SK-N-MC (cell line): ENCODE data around the gene DNASE1L1.
A peak's percentile ranks its signal among the peaks of the same experiment; 100 is the strongest.

Experiments
- DNase-seq: peaks from one replicate; pipeline ENCODE4 v3.0.0-alpha.2; 2011; ENCODE audit warnings: low read depth, low spot score
- H3K27ac ChIP-seq: fragments of 200-600 bp; sonication (generic); 2 replicates; pipeline ENCODE4 v1.5.1; 2016; ENCODE audit warnings: mixed run types
- H3K36me3 ChIP-seq: fragments of 200-600 bp; sonication (generic); 2 replicates; pipeline ENCODE4 v1.6.1; 2017; ENCODE audit warnings: antibody characterized with exemption, low read length, mixed read lengths; ENCODE audit not compliant: insufficient read depth
- H3K4me3 ChIP-seq: fragments of 200-600 bp; sonication (generic); 2 replicates; pipeline ENCODE4 v1.5.1; 2016
- H3K9ac ChIP-seq: fragments of 200-600 bp; sonication (generic); 2 replicates; pipeline ENCODE4 v1.8.0; 2017; ENCODE audit warnings: mixed run types, mixed read lengths; ENCODE audit not compliant: insufficient read length
- H3K9me3 ChIP-seq: fragments of 200-600 bp; sonication (generic); 2 replicates; pipeline ENCODE4 v1.6.1; 2017; ENCODE audit warnings: low read depth, mild to moderate bottlenecking, antibody characterized with exemption, low read length, moderate library complexity, mixed read lengths
- EZH2 ChIP-seq: fragments of 200-600 bp; sonication (generic); IDR thresholded peaks from one replicate; pipeline ENCODE4 v1.6.1; 2017; ENCODE audit warnings: antibody characterized with exemption
- FOXP2 ChIP-seq: optimal IDR thresholded peaks from 2 replicates; pipeline ENCODE3; 2011; ENCODE audit warnings: mild to moderate bottlenecking, moderate library complexity; ENCODE audit not compliant: insufficient read depth; ENCODE audit errors: extremely low read length, control extremely low read depth
- POLR2AphosphoS5 ChIP-seq: IDR thresholded peaks from 2 replicates; pipeline ENCODE4 v1.6.1; 2012; ENCODE audit warnings: mild to moderate bottlenecking, low read depth, low read length, borderline replicate concordance

Gene DNASE1L1

DNA sequence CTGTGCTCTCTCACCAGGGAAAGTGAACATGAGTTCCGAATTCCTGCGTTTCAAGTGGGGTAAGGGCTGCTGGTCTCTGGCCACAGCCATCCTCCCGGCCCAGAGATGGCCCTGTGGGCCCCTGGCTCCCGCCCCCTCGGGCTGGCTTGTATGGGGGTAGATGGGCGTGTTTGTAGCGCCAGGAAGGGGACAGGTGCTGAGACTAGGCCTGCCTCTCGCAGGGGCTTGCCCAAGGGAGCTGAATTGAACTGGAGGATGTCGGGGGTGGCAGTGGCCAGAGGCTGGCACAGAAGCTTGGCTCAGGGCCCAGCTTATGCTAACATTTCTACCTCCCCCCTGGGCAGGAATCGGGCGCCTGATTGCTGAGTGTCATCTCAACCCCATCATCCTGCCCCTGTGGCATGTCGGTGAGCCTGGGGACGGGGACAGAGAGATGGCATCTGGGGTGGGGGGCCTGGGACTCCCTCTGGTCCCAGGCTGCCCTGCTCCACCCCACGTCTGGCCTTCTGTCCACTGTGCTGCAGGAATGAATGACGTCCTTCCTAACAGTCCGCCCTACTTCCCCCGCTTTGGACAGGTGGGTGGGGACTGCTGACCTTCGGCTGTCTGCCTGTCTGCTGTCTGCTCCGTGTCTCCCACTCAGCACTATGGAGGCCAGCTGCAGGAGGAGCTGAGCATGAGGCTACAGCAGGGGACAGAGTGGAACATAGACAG is 10.8 kb upstream of the DNASE1L1 start:
- Histone ChIP-seq H3K9me3 (no peaks in the 10 kb centered on the region), H3K36me3 (no peaks in the 10 kb centered on the region), H3K9ac (no peak overlapping the region), H3K27ac (no peak overlapping the region), H3K4me3 (no peak overlapping the region)
- TF ChIP-seq POLR2AphosphoS5 (no peak), EZH2 (no peak), FOXP2 (no peak)
- no peak for DNase-seq

DNA sequence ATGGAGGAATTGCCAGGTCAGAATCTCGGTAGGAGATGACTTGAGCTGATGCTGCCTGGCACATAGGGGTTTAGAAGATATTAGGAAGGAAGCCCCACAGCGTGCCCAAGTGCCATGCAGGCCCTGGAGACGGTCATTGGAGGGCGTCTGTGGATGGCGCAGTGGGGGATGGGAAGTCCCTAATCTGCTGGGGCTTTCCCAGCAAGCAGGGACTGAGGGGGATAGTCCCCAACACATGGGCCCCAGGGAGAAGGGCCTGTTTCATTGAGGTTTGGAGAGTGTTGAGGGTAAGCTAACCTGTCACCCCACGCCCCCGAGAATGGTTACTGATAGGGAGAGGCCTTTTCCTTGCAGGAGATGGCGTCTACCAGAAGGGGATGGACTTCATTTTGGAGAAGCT is 10.1 kb upstream of the DNASE1L1 start:
- Histone ChIP-seq H3K4me3 (no peak overlapping the region), H3K27ac (no peak overlapping the region), H3K9ac (no peak overlapping the region), H3K9me3 (no peaks in the 10 kb centered on the region), H3K36me3 (no peaks in the 10 kb centered on the region)
- TF ChIP-seq FOXP2 (no peak), POLR2AphosphoS5 (no peak), EZH2 (no peak)
- no peak for DNase-seq

DNA sequence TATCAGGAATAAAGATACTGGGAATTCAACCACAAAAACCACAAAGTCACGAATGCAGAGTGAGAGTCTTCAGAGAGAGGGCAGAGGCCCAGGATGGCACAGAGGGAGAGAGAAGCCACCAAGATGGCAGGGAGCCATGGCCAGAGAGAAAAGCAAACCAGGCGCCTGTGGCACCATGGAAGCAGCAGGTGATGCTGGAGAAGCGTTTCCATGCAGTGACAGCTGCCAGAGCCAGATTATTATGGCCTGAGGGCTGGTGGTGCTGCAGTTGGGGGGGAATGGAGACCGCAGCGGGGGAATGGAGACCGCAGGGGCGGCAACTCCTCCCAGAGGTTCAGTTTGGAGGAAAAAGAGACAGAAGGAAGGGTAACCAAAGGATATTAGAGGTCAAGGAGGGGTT is 8.1 kb upstream of the DNASE1L1 start:
- no peak for DNase-seq
- Histone ChIP-seq H3K27ac (0 out of 2 replicates have a peak overlapping the region, but pooled peaks have one; percentile 25), H3K4me3 (no peak overlapping the region), H3K9me3 (no peaks in the 10 kb centered on the region), H3K9ac (no peak overlapping the region), H3K36me3 (no peaks in the 10 kb centered on the region)
- TF ChIP-seq POLR2AphosphoS5: no peak
- TF ChIP-seq EZH2: no peak
- TF ChIP-seq FOXP2: no peak

DNA sequence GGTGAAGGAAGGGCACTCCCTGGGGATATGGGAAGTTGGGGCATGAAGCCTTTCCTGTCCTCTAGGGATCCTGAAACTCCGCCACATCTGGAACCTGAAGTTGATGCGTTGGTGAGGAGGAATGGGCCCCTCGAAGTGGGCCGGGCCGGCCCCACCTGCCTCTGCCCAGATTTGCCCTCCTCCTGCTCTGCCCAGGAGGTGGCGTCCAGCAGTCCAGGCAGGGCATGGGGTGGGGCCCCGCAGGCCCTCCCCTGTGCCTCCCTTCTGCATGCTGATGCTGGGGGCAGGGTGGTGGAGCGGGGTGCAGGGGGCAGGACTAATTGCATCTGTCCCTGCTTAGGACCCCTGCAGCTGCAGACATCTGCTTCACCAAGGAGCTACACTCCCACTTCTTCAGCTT is 4.1 kb upstream of the DNASE1L1 start:
- Histone ChIP-seq H3K36me3 (no peaks in the 10 kb centered on the region), H3K4me3 (no peak overlapping the region), H3K9me3 (no peaks in the 10 kb centered on the region), H3K9ac (no peak overlapping the region), H3K27ac (no peak overlapping the region)
- TF ChIP-seq EZH2 (no peak), FOXP2 (no peak)
- no peak for DNase-seq

DNA sequence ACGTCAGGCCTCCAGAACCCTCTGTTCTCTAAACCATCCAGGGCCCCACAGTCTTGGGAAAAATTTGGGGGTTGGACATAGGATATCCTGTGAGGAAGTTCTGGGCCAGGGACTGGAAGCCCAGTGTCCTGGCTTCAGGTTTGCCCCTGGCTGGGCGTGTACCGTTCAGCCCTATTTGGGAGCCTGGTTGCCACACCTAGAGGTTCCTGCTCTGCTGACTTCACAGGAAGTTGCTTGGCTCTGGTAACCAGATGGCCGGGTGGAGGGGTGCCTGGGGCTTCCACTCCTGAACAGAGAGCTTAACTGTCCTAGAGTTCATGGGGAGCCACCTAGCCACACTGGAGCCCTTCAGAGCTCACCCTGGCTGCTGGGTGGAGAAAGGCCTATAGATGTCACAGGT is 3.4 kb upstream of the DNASE1L1 start:
- H3K9me3 ChIP-seq: no peaks in the 10 kb centered on the region

DNA sequence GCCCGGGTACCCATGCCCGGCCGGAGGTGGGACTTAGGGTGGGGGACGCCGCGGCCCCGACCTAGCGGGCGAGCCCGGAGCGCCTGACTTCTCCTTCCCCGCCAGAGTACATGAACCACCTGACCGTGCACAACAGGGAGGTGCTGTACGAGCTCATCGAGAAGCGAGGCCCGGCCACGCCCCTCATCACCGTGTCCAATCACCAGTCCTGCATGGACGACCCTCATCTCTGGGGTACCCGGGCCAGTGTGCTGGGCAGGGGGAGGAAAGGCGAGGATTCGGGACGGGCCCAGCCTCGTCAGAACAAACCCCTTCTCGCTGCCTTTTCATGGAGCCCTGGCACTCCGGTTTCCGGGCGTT is 2.9 kb upstream of the DNASE1L1 start:
- H3K36me3 ChIP-seq: no peaks in the 10 kb centered on the region

More for the DNA sequence above, 3.4 kb upstream of the DNASE1L1 start:
- TF ChIP-seq POLR2AphosphoS5 (no peak), FOXP2 (no peak), EZH2 (no peak)
- Histone ChIP-seq H3K27ac (no peak overlapping the region), H3K9ac (no peak overlapping the region), H3K4me3 (peak overlapping the region; percentile 80), H3K36me3 (no peaks in the 10 kb centered on the region)
- DNase-seq: no peak

DNA sequence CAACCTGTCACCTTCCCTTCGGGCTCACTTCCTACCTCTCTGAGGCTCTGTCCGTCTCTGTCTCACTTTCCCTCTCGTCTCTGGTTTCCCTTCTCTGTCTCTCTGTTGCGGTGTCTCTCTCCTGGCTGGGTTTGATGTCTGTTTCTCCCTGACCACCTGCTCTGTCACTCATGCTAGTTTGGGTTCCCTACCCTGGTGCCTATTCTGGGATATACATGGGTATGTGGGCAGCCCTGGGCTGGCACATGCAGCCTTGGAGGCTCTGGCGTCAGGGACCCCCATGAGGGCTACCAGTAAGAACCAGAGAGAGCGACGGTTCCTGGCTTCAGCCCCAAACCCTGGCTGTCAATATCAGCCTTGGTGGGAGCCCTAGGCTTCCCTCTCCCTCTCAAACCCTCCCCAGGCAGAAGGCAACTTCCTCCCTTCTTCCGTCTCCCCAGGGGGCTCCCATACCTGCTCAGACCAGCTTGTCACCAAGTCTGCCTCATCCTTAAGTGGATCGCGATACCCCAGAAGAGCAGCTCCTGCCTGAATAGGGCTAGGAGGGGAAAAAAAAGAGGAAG is 314 bp downstream of the DNASE1L1 start:
- Histone ChIP-seq H3K9me3 (no peaks in the 10 kb centered on the region), H3K9ac (no peak overlapping the region)

More for the DNA sequence above, 2.9 kb upstream of the DNASE1L1 start:
- peak overlapping the region; percentile 80 for H3K4me3 ChIP-seq
- no peak for DNase-seq
- no peaks in the 10 kb centered on the region for H3K9me3 ChIP-seq
- peak overlapping the region; percentile 76 for H3K9ac ChIP-seq
- H3K27ac ChIP-seq: no peak overlapping the region
- TF ChIP-seq FOXP2 (no peak), POLR2AphosphoS5 (no peak; the same call in 1 of the 2 replicates), EZH2 (no peak)

DNA sequence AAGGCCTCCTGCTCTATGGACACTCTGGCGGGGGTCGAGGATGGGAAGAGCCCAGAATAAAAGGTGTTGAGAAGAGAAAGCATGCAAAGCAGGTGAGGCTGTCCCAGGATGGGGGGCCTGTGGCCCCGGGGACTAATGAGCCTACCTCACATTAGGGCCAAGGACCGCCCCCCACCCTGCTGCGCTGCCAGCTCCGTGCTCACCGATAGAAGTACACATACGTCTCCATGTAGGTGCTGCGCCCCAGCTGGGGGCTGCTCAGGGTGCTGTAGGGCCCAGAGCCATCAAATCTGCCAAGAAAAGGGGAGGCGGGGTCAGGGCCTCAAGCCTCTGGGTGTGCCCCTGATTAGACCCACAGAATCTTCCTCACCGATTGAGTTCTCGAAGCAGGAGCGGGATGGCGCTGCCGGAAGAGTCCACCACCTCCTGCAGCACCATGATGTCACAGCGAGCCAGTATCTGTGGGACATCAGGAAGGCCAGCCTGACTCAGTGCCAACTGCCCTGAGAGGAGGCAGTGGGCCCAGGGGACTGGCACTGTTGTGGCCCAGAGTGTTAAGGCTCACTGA is 4.3 kb downstream of the DNASE1L1 start:
- H3K36me3 ChIP-seq: peaks cover 14% of the 10 kb centered on the region
- H3K9ac ChIP-seq: no peak overlapping the region
- no peak overlapping the region for H3K27ac ChIP-seq
- H3K9me3 ChIP-seq: no peaks in the 10 kb centered on the region
- no peak for DNase-seq
- TF ChIP-seq POLR2AphosphoS5 (no peak), FOXP2 (no peak), EZH2 (no peak)
- H3K4me3 ChIP-seq: no peak overlapping the region

More for the DNA sequence above, 314 bp downstream of the DNASE1L1 start:
- no peaks in the 10 kb centered on the region for H3K36me3 ChIP-seq
- H3K4me3 ChIP-seq: no peak overlapping the region
- H3K27ac ChIP-seq: no peak overlapping the region
- DNase-seq: no peak
- TF ChIP-seq POLR2AphosphoS5 (no peak), EZH2 (no peak), FOXP2 (no peak)
